ENCODE data around the gene PGAM5. TPM values are rescaled to one million over a fixed set of nuclear protein-coding genes. Genes with fewer than 3 reads are reported as not detected.

PGAM5 gene
- total RNA-seq, 4 donors from 2014 or later, result 23.8 to 29.6 (median 26.1) TPM

DNA sequence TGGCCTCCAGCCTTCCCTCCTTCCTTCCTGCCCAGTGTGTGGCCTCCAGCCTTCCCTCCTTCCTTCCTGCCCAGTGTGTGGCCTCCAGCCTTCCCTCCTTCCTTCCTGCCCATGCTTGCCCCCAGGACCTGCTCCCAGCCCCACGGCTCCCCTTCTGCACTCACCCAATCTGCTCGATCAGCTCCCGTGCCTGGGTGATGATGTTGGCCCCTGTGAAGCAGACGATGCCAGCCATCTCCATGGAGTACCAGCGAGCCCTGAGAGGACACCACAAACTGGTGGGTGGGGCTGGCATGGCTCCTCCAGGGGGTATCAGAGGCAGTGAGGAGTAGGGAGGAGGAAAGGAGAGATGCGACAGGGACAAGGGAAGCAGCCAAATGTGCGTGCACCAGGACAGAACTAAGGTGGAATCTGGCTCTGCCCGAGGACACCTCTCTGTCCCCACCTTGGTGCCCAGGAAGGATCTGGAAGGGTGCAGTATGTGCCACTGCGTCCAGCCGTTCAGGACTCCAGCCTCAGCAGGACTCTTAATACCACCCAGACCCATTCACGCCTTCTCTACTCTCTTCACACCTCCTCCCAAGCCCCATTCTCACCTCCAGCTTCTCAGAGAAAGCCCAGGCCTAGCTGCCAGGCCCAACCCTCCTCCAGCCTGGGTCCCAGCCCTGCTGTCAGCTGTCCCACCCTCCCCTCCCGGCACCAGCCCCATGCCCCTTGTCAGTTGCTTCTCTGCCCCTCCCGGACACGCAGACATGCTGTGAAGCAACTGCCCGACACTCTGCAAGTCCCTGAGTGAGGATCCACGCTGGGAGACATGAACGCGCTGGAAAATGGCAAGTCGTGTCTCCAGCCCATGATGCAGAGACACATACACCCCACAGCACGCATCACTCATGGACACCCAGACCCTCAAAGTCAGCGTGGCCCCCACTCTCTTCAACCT is 46.2 kb upstream of the PGAM5 start:
- WGBS, 2 donors (ENCODE audit: low coverage in 1 of 2), result 78 to 80% methylated on average over 8 to 12 of the region's 21 CpGs
- H3K4me3 ChIP-seq, result no peak overlapping the region
- no peaks in the 10 kb centered on the region for H3K27me3 ChIP-seq
- peaks cover 0 to 100% of the 10 kb centered on the region in 2 donors for H3K36me3 ChIP-seq
- H3K27ac ChIP-seq, result no peak overlapping the region
- no peak for TF ChIP-seq EP300 (IDR thresholded peaks at IDR 0.05)
- no peak for TF ChIP-seq CTCF (IDR thresholded peaks at IDR 0.05)
- TF ChIP-seq POLR2A (IDR thresholded peaks at IDR 0.05), result no peak
- TF ChIP-seq POLR2AphosphoS5 (IDR thresholded peaks at IDR 0.05), result no peak
- H3K4me1 ChIP-seq, result no peaks in the 10 kb centered on the region
- no peak for ATAC-seq
- H3K9me3 ChIP-seq, result no peaks in the 10 kb centered on the region

DNA sequence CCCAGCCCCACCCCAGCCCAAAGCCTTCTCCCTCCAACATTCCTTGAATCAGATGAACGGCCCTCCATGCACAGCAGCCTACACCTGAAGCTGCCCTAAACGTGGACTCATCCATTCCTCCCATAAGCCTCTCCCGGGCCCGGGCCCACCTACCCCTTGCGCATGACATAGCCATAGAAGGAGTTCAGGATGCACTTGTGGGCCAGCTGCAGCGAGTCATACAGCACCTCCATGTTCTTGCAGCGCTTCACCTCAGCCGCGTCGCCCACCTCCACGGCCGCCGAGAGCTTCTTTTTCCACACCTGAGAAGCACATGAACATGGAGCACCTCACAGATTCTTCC is 45.5 kb upstream of the PGAM5 start:
- 92 to 94% methylated on average over 12 of the region's 13 CpGs for WGBS, 2 donors (ENCODE audit: low coverage in 1 of 2)
- no peak overlapping the region for H3K27ac ChIP-seq
- no peaks in the 10 kb centered on the region for H3K27me3 ChIP-seq

DNA sequence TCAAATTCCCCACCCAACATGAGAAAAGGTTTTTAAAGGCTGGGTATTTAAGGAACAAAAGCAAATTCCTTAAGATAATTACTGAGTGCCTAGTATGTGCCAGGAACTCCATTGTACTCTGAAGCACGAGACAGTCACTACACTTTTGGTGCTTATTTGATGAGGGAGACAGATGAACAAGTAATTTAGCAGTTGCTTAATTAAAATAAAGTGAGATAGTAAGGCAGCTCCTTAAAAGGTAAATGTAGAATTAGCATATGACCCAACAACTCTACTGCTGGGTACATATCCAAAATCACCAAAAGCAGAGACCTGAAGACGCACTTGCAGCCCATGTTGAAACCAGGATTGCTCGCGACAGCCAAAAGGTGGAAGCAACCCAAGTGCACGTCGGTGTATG is 44.8 kb upstream of the PGAM5 start:
- Histone ChIP-seq H3K9me3 (no peaks in the 10 kb centered on the region), H3K27ac (no peak overlapping the region), H3K27me3 (no peaks in the 10 kb centered on the region), H3K36me3 (peaks cover 0 to 100% of the 10 kb centered on the region in 2 donors), H3K4me3 (no peak overlapping the region), H3K4me1 (no peaks in the 10 kb centered on the region)
- ATAC-seq, result no peak
- TF ChIP-seq POLR2AphosphoS5 (IDR thresholded peaks at IDR 0.05), result no peak
- TF ChIP-seq POLR2A (IDR thresholded peaks at IDR 0.05), result no peak
- no peak for TF ChIP-seq CTCF (IDR thresholded peaks at IDR 0.05)
- 91 to 97% methylated on average over 4 to 6 of the region's 6 CpGs for WGBS, 2 donors (ENCODE audit: low coverage in 1 of 2)

More for the DNA sequence above, 45.5 kb upstream of the PGAM5 start:
- Histone ChIP-seq H3K4me1 (no peaks in the 10 kb centered on the region), H3K36me3 (peaks cover 0 to 100% of the 10 kb centered on the region in 2 donors), H3K9me3 (no peaks in the 10 kb centered on the region), H3K4me3 (no peak overlapping the region)
- no peak for ATAC-seq
- TF ChIP-seq EP300 (IDR thresholded peaks at IDR 0.05) (no peak), POLR2AphosphoS5 (IDR thresholded peaks at IDR 0.05) (no peak), CTCF (IDR thresholded peaks at IDR 0.05) (no peak), POLR2A (IDR thresholded peaks at IDR 0.05) (no peak)

GRCh38 chr12:132668191-132669088 is 42.2 kb upstream of the PGAM5 start:
- H3K27ac ChIP-seq, result no peak overlapping the region
- no peak for ATAC-seq
- H3K9me3 ChIP-seq, result no peaks in the 10 kb centered on the region
- WGBS, 2 donors (ENCODE audit: low coverage in 1 of 2), result 89 to 100% methylated on average over 1 to 7 of the region's 30 CpGs
- H3K4me3 ChIP-seq, result no peak overlapping the region
- H3K4me1 ChIP-seq, result no peaks in the 10 kb centered on the region
- peaks cover 0 to 100% of the 10 kb centered on the region in 2 donors for H3K36me3 ChIP-seq
- H3K27me3 ChIP-seq, result no peaks in the 10 kb centered on the region
- TF ChIP-seq POLR2AphosphoS5 (IDR thresholded peaks at IDR 0.05) (no peak), POLR2A (IDR thresholded peaks at IDR 0.05) (no peak)

DNA sequence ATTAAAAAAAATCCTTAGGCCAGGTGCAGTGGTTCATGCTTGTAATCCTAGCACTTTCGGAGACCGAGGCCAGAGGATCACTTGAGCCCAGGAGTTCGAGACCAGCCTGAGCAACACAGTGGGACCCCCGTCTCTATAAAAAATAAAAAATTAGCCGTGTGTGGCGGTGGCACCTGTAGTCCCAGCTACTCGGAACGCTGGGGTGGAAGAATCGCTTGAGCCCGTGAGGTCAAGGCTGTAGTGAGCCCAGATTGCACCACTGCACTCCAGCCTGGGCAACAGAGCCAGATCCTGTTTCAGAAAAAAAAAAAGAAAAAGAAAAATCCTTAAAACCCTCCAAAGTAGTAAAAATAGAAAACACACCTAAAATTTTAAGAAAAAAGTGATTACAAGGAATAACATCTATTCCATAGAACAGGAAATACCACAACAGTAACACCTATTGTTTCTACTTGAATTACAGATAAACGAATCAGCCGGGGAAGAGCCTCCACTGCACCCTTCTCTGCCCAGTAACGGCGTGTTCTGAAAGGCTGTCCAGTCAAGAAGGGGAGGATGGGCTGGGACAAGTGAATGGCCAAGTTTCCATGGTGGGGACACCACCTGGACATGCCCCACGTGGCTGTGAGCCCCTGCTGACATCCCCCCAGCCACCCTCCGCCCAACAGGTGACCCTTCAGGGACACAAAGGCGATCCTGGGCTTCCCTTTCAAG is 41.3 kb upstream of the PGAM5 start:
- Histone ChIP-seq H3K4me1 (no peaks in the 10 kb centered on the region), H3K36me3 (peaks cover 0 to 100% of the 10 kb centered on the region in 2 donors), H3K27me3 (no peaks in the 10 kb centered on the region), H3K27ac (no peak overlapping the region), H3K9me3 (no peaks in the 10 kb centered on the region), H3K4me3 (no peak overlapping the region)
- TF ChIP-seq CTCF (IDR thresholded peaks at IDR 0.05), result no peak
- no peak for ATAC-seq
- 88 to 89% methylated on average over 9 to 17 of the region's 17 CpGs for WGBS, 2 donors (ENCODE audit: low coverage in 1 of 2)

Measured in gastroesophageal sphincter (tissue), 4 donors.